Body of pancreas (tissue), 4 donors: ENCODE results near the gene CEND1.

ENCODE experiments used
- CTCF ChIP-seq, 7 experiments: fragments of 450-650 bp in 4 of 7; fragments of 200-600 bp in 3 of 7; sonication (generic) in 3 of 7; IDR thresholded peaks; one replicate each; pipeline ENCODE4 v1.5.1; 2016 to 2019; ENCODE audit warnings: antibody characterized with exemption in 7 of 7
- POLR2A ChIP-seq, 3 donors: fragments of 450-650 bp; IDR thresholded peaks; one replicate each; pipeline ENCODE4 v1.6.1; 2016; ENCODE audit warnings: antibody characterized with exemption in 3 of 3, mild to moderate bottlenecking in 2 of 3

- TF ChIP-seq CTCF (IDR thresholded peaks at IDR 0.05), result no peak
- TF ChIP-seq POLR2A (IDR thresholded peaks at IDR 0.05), result no peak
Observed at GRCh38 chr11:766106-766935, 23.6 kb downstream of the CEND1 start.
